Dendritic cell treated with granulocyte-macrophage colony-stimulating factor and Interleukin-4, amounts not matched to agents 40 ng/mL and 50 ng/mL, for 4 days (primary cell): ENCODE results near the gene PTPRJ.
"Not testable (repeated sequence)": the region's sequence is repeated elsewhere in the genome, so short reads cannot be mapped to it uniquely, and the experiment has no call there.

Source experiments
- H3K27ac Mint-ChIP-seq: one replicate; pipeline ENCODE4 v1.8.0; 2022; ENCODE audit warnings: mild to moderate bottlenecking, mixed read lengths
- H3K27me3 Mint-ChIP-seq: one replicate; pipeline ENCODE4 v1.8.0; 2022; ENCODE audit warnings: mild to moderate bottlenecking, mixed read lengths
- H3K36me3 Mint-ChIP-seq: one replicate; pipeline ENCODE4 v1.8.0; 2022; ENCODE audit warnings: low read depth, mixed read lengths
- H3K4me1 Mint-ChIP-seq: one replicate; pipeline ENCODE4 v1.8.0; 2022; ENCODE audit warnings: low read depth, mixed read lengths
- H3K4me3 Mint-ChIP-seq: one replicate; pipeline ENCODE4 v1.8.0; 2022; ENCODE audit warnings: mild to moderate bottlenecking, moderate library complexity, mixed read lengths
- H3K9me3 Mint-ChIP-seq: one replicate; pipeline ENCODE4 v1.8.0; 2022; ENCODE audit warnings: mixed read lengths
- intact Hi-C: fragments of 100-400 bp; cut with micrococcal nuclease; formaldehyde crosslinking; loops from one replicate; pipeline ENCODE4 v1.15.0; 2022

PTPRJ gene

DNA sequence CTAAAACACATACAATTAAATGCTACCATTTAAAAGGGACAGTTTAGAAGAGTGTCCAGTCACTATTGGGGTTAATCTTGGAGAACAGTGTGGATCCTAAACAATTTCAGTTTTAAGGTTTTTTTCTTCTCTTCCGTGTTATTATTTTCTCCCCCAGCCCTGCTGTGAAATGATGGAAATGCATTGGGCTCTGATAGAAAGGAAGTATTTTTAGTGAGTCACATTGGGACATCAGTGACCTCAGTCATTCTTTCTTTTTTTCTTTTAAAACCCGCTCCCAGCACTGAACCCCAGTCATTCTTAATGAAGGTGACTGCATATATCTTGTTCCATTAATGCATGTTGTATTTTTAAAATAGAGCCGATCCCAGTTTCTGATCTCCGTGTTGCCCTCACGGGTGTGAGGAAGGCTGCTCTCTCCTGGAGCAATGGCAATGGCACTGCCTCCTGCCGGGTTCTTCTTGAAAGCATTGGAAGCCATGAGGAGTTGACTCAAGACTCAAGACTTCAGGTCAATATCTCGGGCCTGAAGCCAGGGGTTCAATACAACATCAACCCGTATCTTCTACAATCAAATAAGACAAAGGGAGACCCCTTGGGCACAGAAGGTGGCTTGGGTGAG lies 143.0 kb downstream of the PTPRJ start:
- Mint-ChIP-seq H3K4me3 (no peak overlapping the region), H3K27me3 (no peaks in the 10 kb centered on the region), H3K9me3 (no peaks in the 10 kb centered on the region), H3K27ac (no peak overlapping the region), H3K4me1 (peaks cover 17% of the 10 kb centered on the region), H3K36me3 (peaks cover 100% of the 10 kb centered on the region)
- intact Hi-C loops = no loop called here

GRCh38 chr11:48123934-48124755 lies 143.8 kb downstream of the PTPRJ start:
- Mint-ChIP-seq H3K27ac (peak overlapping the region; percentile 59), H3K9me3 (no peaks in the 10 kb centered on the region), H3K36me3 (peaks cover 100% of the 10 kb centered on the region), H3K4me3 (no peak overlapping the region), H3K4me1 (peaks cover 20% of the 10 kb centered on the region), H3K27me3 (no peaks in the 10 kb centered on the region)
- intact Hi-C loops = no loop called here

GRCh38 chr11:48124880-48125279 lies 144.5 kb downstream of the PTPRJ start:
- Mint-ChIP-seq H3K4me1 (peaks cover 28% of the 10 kb centered on the region), H3K9me3 (no peaks in the 10 kb centered on the region), H3K4me3 (no peak overlapping the region), H3K27me3 (no peaks in the 10 kb centered on the region), H3K36me3 (peaks cover 100% of the 10 kb centered on the region), H3K27ac (no peak overlapping the region)
- intact Hi-C loops = no loop called here

GRCh38 chr11:48125866-48126265 lies 145.5 kb downstream of the PTPRJ start:
- H3K27me3 Mint-ChIP-seq = no peaks in the 10 kb centered on the region
- H3K4me3 Mint-ChIP-seq = no peak overlapping the region
- H3K36me3 Mint-ChIP-seq = peaks cover 97% of the 10 kb centered on the region
- no peak overlapping the region for H3K27ac Mint-ChIP-seq
- no peaks in the 10 kb centered on the region for H3K9me3 Mint-ChIP-seq
- H3K4me1 Mint-ChIP-seq = peaks cover 30% of the 10 kb centered on the region
- intact Hi-C loops = no loop called here

- intact Hi-C loops = no loop called here
- H3K27me3 Mint-ChIP-seq = no peaks in the 10 kb centered on the region
- H3K27ac Mint-ChIP-seq = no peak overlapping the region
- peaks cover 93% of the 10 kb centered on the region for H3K36me3 Mint-ChIP-seq
- H3K4me1 Mint-ChIP-seq = peaks cover 30% of the 10 kb centered on the region
- no peak overlapping the region for H3K4me3 Mint-ChIP-seq
- H3K9me3 Mint-ChIP-seq = no peaks in the 10 kb centered on the region
These were observed 147.3 kb downstream of the PTPRJ start for GRCh38 chr11:48127521-48128183.

GRCh38 chr11:48129697-48130395 lies 149.5 kb downstream of the PTPRJ start:
- Mint-ChIP-seq H3K4me3 (no peak overlapping the region), H3K27me3 (no peaks in the 10 kb centered on the region), H3K9me3 (no peaks in the 10 kb centered on the region), H3K36me3 (peaks cover 93% of the 10 kb centered on the region), H3K27ac (peak overlapping the region; percentile 55), H3K4me1 (peaks cover 22% of the 10 kb centered on the region)
- intact Hi-C loops = no loop called here

GRCh38 chr11:48134221-48134922 lies 154.0 kb downstream of the PTPRJ start:
- H3K36me3 Mint-ChIP-seq = peaks cover 93% of the 10 kb centered on the region
- H3K27me3 Mint-ChIP-seq = no peaks in the 10 kb centered on the region
- peaks cover 12% of the 10 kb centered on the region for H3K4me1 Mint-ChIP-seq
- no peaks in the 10 kb centered on the region for H3K9me3 Mint-ChIP-seq
- H3K4me3 Mint-ChIP-seq = no peak overlapping the region
- H3K27ac Mint-ChIP-seq = no peak overlapping the region
- intact Hi-C loops = no loop called here

- H3K9me3 Mint-ChIP-seq = no peaks in the 10 kb centered on the region
- H3K27ac Mint-ChIP-seq = no peak overlapping the region
- H3K4me3 Mint-ChIP-seq = no peak overlapping the region
- H3K36me3 Mint-ChIP-seq = peaks cover 100% of the 10 kb centered on the region
- H3K4me1 Mint-ChIP-seq = peaks cover 23% of the 10 kb centered on the region
- intact Hi-C loops = no loop called here
- no peaks in the 10 kb centered on the region for H3K27me3 Mint-ChIP-seq
These were observed 157.9 kb downstream of the PTPRJ start for GRCh38 chr11:48138222-48138621.

GRCh38 chr11:48139896-48140295 lies 159.5 kb downstream of the PTPRJ start:
- H3K4me3 Mint-ChIP-seq, intact Hi-C loops, H3K27ac Mint-ChIP-seq, H3K27me3 Mint-ChIP-seq, H3K9me3 Mint-ChIP-seq: not testable (repeated sequence)
- H3K36me3 Mint-ChIP-seq = peaks cover 100% of the 10 kb centered on the region
- H3K4me1 Mint-ChIP-seq = peaks cover 23% of the 10 kb centered on the region

- no peak overlapping the region for H3K4me3 Mint-ChIP-seq
- no peaks in the 10 kb centered on the region for H3K27me3 Mint-ChIP-seq
- intact Hi-C loops = no loop called here
- H3K9me3 Mint-ChIP-seq = no peaks in the 10 kb centered on the region
- peak overlapping the region; percentile 48 for H3K27ac Mint-ChIP-seq
- peaks cover 23% of the 10 kb centered on the region for H3K4me1 Mint-ChIP-seq
- H3K36me3 Mint-ChIP-seq = peaks cover 100% of the 10 kb centered on the region
These were observed 161.2 kb downstream of the PTPRJ start for GRCh38 chr11:48141475-48142122.

DNA sequence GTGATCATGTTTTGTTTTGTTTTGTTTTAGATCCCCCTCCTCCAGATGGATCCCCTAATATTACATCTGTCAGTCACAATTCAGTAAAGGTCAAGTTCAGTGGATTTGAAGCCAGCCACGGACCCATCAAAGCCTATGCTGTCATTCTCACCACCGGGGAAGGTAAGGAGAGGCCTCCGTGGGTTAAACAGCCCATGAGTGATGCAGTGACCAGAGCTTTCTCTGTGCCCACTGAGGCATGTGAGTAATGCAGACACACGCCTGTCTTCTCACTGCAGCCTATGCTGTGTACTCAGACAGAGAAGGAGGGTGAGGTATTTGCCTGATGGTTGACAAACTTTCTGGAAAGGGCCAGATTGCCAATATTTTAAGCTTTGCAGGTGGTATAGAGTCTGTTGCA lies 162.5 kb downstream of the PTPRJ start:
- no peaks in the 10 kb centered on the region for H3K9me3 Mint-ChIP-seq
- no peaks in the 10 kb centered on the region for H3K27me3 Mint-ChIP-seq
- intact Hi-C loops = no loop called here
- H3K27ac Mint-ChIP-seq = no peak overlapping the region
- peaks cover 100% of the 10 kb centered on the region for H3K36me3 Mint-ChIP-seq
- H3K4me1 Mint-ChIP-seq = peaks cover 19% of the 10 kb centered on the region
- no peak overlapping the region for H3K4me3 Mint-ChIP-seq

DNA sequence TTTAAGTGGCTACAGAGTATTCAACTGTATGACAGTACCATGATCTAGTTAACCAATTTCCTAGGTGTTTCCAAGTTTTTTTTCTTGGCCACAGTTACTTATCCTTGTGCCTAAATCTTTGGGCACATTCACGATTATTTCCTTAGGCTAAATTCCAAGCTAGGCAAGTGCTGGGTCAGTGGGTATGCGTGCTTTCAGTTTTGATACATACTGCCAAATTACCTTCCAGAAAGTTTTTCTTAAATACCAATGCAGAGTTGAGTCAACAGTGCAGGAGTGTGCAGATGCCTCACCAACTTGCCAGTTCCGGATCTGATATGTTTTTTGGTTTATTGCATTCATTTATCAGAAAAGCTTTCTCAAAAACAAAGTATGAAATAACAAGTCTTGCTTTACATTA lies 168.4 kb downstream of the PTPRJ start:
- no peaks in the 10 kb centered on the region for H3K27me3 Mint-ChIP-seq
- no peak overlapping the region for H3K27ac Mint-ChIP-seq
- intact Hi-C loops = no loop called here
- peaks cover 17% of the 10 kb centered on the region for H3K4me1 Mint-ChIP-seq
- no peak overlapping the region for H3K4me3 Mint-ChIP-seq
- peaks cover 3% of the 10 kb centered on the region for H3K9me3 Mint-ChIP-seq
- H3K36me3 Mint-ChIP-seq = peaks cover 100% of the 10 kb centered on the region

DNA sequence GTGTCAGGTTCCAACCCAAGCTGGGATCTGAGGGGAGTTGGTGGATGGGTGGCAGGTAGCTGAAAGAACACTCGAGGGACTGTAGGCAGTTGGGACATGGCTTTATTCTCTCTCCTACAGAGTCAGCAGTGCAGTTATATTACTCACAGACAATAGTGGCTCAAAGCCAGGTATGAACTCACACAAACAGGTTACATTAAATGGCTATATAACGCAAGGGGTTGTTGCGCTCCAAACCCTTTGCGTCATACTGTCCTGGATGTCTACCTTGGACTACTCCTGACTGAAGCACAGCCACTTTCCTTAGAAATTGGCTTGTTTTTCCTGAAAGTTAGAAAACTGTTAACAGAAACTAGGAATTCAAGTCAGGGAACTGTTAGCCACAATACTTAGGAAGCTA lies 169.9 kb downstream of the PTPRJ start:
- peaks cover 17% of the 10 kb centered on the region for H3K4me1 Mint-ChIP-seq
- H3K4me3 Mint-ChIP-seq = no peak overlapping the region
- no peaks in the 10 kb centered on the region for H3K27me3 Mint-ChIP-seq

More for the DNA sequence above, 169.9 kb downstream of the PTPRJ start:
- peaks cover 7% of the 10 kb centered on the region for H3K9me3 Mint-ChIP-seq
- H3K27ac Mint-ChIP-seq = no peak overlapping the region
- H3K36me3 Mint-ChIP-seq = peaks cover 100% of the 10 kb centered on the region
- intact Hi-C loops = no loop called here
